PC-3 (cell line): ENCODE data around the gene KIF5C. TPM values are rescaled to one million over a fixed set of nuclear protein-coding genes. Genes with fewer than 3 reads are reported as not detected.

ENCODE experiments used
- ATAC-seq: fragments of 200-7000 bp; cut with Tn5 transposase; 2 replicates; pipeline ENCODE4 v1.9.1; 2020; ENCODE audit warnings: mild to moderate bottlenecking, moderate library complexity
- BruUV-seq: library from RNA; stranded (reverse); fragments of 400-500 nt; replicated peaks from 2 replicates; lab custom pipeline; 2021; lab: Mats Ljungman, UMichigan
- CTCF ChIA-PET: fragments of 300-600 bp; sonication (Branson Sonifier 250); formaldehyde crosslinking; loops from one replicate; lab custom pipeline; 2022; ENCODE audit warnings: antibody characterized with exemption; lab: Charles Lee
- POLR2A ChIA-PET: fragments of 300-600 bp; sonication (Branson Sonifier 250); formaldehyde crosslinking; loops from one replicate; lab custom pipeline; 2022; ENCODE audit warnings: antibody characterized with exemption; ENCODE audit not compliant: unreplicated experiment; lab: Charles Lee
- DNase-seq: peaks from one replicate; pipeline ENCODE4 v3.0.0-alpha.2; 2015
- H2AFZ ChIP-seq: fragments of 300-600 bp; sonication (generic); 2 replicates; pipeline ENCODE4 v1.6.0; 2016; ENCODE audit warnings: antibody characterized with exemption, low read length
- H3F3A ChIP-seq: fragments of 300-600 bp; sonication (generic); one replicate; pipeline ENCODE4 v1.6.0; 2017; ENCODE audit warnings: antibody characterized with exemption, low read length, control low read depth, mild to moderate bottlenecking; ENCODE audit not compliant: unreplicated experiment
- H3K27ac ChIP-seq: fragments of 300-600 bp; sonication (generic); 2 replicates; pipeline ENCODE4 v1.5.1; 2016; ENCODE audit warnings: mild to moderate bottlenecking, low read length
- H3K27me3 ChIP-seq: fragments of 300-600 bp; sonication (generic); 2 replicates; pipeline ENCODE4 v1.6.1; 2016; ENCODE audit warnings: low read length, mixed read lengths
- H3K36me3 ChIP-seq: fragments of 300-600 bp; sonication (generic); 2 replicates; pipeline ENCODE4 v1.6.1; 2016; ENCODE audit warnings: low read depth, mixed run types, low read length, mixed read lengths
- H3K4me1 ChIP-seq: fragments of 300-600 bp; sonication (generic); 2 replicates; pipeline ENCODE4 v1.5.1; 2016; ENCODE audit warnings: low read length; ENCODE audit not compliant: insufficient read depth
- H3K4me2 ChIP-seq: fragments of 300-600 bp; sonication (generic); 2 replicates; pipeline ENCODE4 v1.6.0; 2016; ENCODE audit warnings: low read length
- H3K4me3 ChIP-seq: fragments of 300-600 bp; sonication (generic); 2 replicates; pipeline ENCODE4 v1.5.1; 2016; ENCODE audit warnings: mild to moderate bottlenecking, low read length, mixed read lengths
- H3K79me2 ChIP-seq: fragments of 300-600 bp; sonication (generic); 2 replicates; pipeline ENCODE4 v1.6.1; 2017; ENCODE audit warnings: low read length, mixed read lengths
- H3K9ac ChIP-seq: fragments of 300-600 bp; sonication (generic); 2 replicates; pipeline ENCODE4 v1.6.0; 2016; ENCODE audit warnings: mild to moderate bottlenecking, low read length
- H3K9me2 ChIP-seq: fragments of 300-600 bp; sonication (generic); replicated peaks from 2 replicates; pipeline ENCODE4 v1.6.1; 2016; ENCODE audit warnings: mixed run types, low read length, mixed read lengths
- H3K9me3 ChIP-seq: fragments of 300-600 bp; sonication (generic); 2 replicates; pipeline ENCODE4 v1.6.1; 2016; ENCODE audit warnings: low read length, mixed read lengths
- H4K20me1 ChIP-seq: fragments of 300-600 bp; sonication (generic); 2 replicates; pipeline ENCODE4 v1.6.1; 2016; ENCODE audit warnings: low read length, mixed read lengths
- EZH2 ChIP-seq: fragments of 300-600 bp; sonication (generic); IDR thresholded peaks from one replicate; pipeline ENCODE4 v1.6.1; 2017; ENCODE audit warnings: antibody characterized with exemption, mild to moderate bottlenecking, low read length; ENCODE audit not compliant: unreplicated experiment
- EZH2phosphoT487 ChIP-seq: fragments of 300-600 bp; sonication (generic); IDR thresholded peaks from 2 replicates; pipeline ENCODE4 v1.6.1; 2018; ENCODE audit warnings: mild to moderate bottlenecking, antibody characterized with exemption, low read length, borderline replicate concordance
- intact Hi-C: fragments of 100-400 bp; cut with micrococcal nuclease; formaldehyde crosslinking; loops from 2 replicates; pipeline ENCODE4 v1.9.0; 2023
- total RNA-seq: library from RNA; depleted of rRNA; stranded (reverse); fragments of >200 nt; gene quantifications from 2 replicates; pipeline ENCODE4 v1.2.3, GENCODE V29; 2014
- TF ChIP-seq, protein P1 (sequence below): fragments of 300-600 bp; sonication (generic); conservative IDR thresholded peaks from 2 replicates; pipeline ENCODE4 v1.5.1; 2017; ENCODE audit warnings: antibody characterized with exemption, low read depth, mild to moderate bottlenecking, low read length

The KIF5C gene
- total RNA-seq, 1 experiment from 2014 or later: 4.0 TPM

DNA sequence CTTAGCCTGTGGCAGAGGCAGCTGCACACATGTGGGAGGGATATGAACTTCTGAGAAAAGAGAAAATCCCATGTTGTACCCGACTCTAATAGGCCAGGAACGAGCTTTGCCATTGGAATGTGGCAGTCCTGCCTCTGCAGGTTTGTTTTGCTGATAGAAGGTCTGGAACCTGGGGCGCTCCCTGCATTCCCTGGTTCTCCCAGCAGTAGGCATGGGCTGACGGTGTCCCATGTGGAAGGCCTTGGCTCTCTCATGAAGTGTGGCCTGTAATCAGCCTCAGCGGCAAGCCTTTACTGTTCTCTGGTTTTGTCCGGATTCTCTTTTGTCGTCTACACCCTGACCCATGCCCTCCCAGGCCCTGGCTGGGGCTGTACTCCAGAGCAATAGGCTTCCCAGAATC, 72.3 kb downstream of the KIF5C start:
- ATAC-seq: no peak
- no peaks in the 10 kb centered on the region for H3K9me3 ChIP-seq
- H3K4me3 ChIP-seq: no peak overlapping the region
- DNase-seq: no peak
- BruUV-seq: no TSS peak
- no peaks in the 10 kb centered on the region for H3K9me2 ChIP-seq
- no peaks in the 10 kb centered on the region for H3F3A ChIP-seq
- POLR2A ChIA-PET: no interaction called here
- H2AFZ ChIP-seq: no peak overlapping the region
- CTCF ChIA-PET: no interaction called here
- H3K79me2 ChIP-seq: no peaks in the 10 kb centered on the region
- TF ChIP-seq, protein P1, sequence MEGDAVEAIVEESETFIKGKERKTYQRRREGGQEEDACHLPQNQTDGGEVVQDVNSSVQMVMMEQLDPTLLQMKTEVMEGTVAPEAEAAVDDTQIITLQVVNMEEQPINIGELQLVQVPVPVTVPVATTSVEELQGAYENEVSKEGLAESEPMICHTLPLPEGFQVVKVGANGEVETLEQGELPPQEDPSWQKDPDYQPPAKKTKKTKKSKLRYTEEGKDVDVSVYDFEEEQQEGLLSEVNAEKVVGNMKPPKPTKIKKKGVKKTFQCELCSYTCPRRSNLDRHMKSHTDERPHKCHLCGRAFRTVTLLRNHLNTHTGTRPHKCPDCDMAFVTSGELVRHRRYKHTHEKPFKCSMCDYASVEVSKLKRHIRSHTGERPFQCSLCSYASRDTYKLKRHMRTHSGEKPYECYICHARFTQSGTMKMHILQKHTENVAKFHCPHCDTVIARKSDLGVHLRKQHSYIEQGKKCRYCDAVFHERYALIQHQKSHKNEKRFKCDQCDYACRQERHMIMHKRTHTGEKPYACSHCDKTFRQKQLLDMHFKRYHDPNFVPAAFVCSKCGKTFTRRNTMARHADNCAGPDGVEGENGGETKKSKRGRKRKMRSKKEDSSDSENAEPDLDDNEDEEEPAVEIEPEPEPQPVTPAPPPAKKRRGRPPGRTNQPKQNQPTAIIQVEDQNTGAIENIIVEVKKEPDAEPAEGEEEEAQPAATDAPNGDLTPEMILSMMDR: no peak
- TF ChIP-seq EZH2 (no peak), EZH2phosphoT487 (no peak)
- no peak overlapping the region for H3K27ac ChIP-seq
- no peaks in the 10 kb centered on the region for H4K20me1 ChIP-seq
- H3K9ac ChIP-seq: no peak overlapping the region
- no peaks in the 10 kb centered on the region for H3K4me1 ChIP-seq
- no peaks in the 10 kb centered on the region for H3K36me3 ChIP-seq
- H3K4me2 ChIP-seq: no peak overlapping the region
- H3K27me3 ChIP-seq: peaks cover 13% of the 10 kb centered on the region; the same call in 1 of the 2 replicates
- intact Hi-C loops: no loop called here

DNA sequence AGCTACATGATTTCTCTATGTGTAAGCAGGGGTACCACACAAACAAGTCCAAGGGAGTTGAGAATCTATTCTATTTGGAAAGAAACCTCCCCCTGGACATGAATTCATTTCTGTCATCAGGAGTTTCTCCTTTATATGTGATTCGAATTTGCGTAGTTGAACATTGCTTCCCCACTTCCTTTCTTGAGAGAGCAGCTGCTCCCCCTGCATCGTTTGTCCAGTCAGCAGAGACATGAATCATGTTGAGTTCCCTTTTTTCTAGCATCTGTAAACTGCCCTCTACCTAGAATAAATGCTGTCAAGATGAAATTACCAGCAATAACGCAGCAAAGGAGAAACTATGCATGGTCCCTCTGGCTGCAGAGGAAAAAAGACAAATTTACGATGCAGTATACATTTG, 73.8 kb downstream of the KIF5C start:
- no peak for ATAC-seq
- TF ChIP-seq, protein P1: no peak
- TF ChIP-seq EZH2phosphoT487: no peak
- no peak for TF ChIP-seq EZH2
- CTCF ChIA-PET: interaction anchor here (0.6 kb wide), 1 partner anchor 10 kb away, joined by 12 read pairs; no protein-coding TSS in a partner anchor

DNA sequence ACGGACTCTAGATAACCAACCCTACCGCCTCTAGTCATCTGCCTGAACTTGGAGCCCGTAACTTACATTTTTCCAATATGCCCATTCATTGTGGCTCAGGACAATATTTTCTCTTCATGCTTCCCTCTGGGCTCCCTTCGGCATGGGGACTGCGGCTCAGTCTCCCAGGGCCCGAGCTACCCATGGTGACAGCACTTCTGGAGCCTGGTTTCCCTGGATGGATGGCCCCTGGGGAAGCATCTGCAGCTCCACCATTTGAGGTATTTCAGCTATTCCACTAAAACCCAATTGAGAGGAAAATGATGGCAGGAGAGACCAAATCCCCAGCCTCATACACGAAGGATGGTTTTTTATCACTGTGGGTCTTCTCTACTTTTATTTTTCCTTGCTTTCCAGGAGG, 74.3 kb downstream of the KIF5C start:
- no peak overlapping the region for H3K4me3 ChIP-seq
- H3K9me3 ChIP-seq: no peaks in the 10 kb centered on the region
- TF ChIP-seq, protein P1: no peak
- TF ChIP-seq EZH2phosphoT487: no peak
- no peak for TF ChIP-seq EZH2
- no peak for ATAC-seq
- no peaks in the 10 kb centered on the region for H3K36me3 ChIP-seq
- BruUV-seq: no TSS peak
- POLR2A ChIA-PET: no interaction called here
- no peaks in the 10 kb centered on the region for H3K79me2 ChIP-seq
- CTCF ChIA-PET: interaction anchor here (0.6 kb wide), 1 partner anchor 11 kb away, joined by 12 read pairs; no protein-coding TSS in a partner anchor
- no peaks in the 10 kb centered on the region for H4K20me1 ChIP-seq
- no peaks in the 10 kb centered on the region for H3F3A ChIP-seq
- DNase-seq: no peak
- H3K9me2 ChIP-seq: no peaks in the 10 kb centered on the region
- H3K27me3 ChIP-seq: peaks cover 25% of the 10 kb centered on the region
- H3K4me2 ChIP-seq: no peak overlapping the region
- no peak overlapping the region for H3K27ac ChIP-seq
- no peaks in the 10 kb centered on the region for H3K4me1 ChIP-seq
- no peak overlapping the region for H2AFZ ChIP-seq
- H3K9ac ChIP-seq: no peak overlapping the region
- intact Hi-C loops: no loop called here

More for the DNA sequence above, 73.8 kb downstream of the KIF5C start:
- Histone ChIP-seq H3K27ac (no peak overlapping the region), H3K4me3 (no peak overlapping the region), H3K9me3 (no peaks in the 10 kb centered on the region), H4K20me1 (no peaks in the 10 kb centered on the region), H3K36me3 (no peaks in the 10 kb centered on the region), H2AFZ (no peak overlapping the region), H3K4me2 (no peak overlapping the region), H3K4me1 (no peaks in the 10 kb centered on the region), H3K79me2 (no peaks in the 10 kb centered on the region), H3F3A (no peaks in the 10 kb centered on the region), H3K9me2 (no peaks in the 10 kb centered on the region), H3K9ac (no peak overlapping the region), H3K27me3 (peaks cover 25% of the 10 kb centered on the region; the same call in 1 of the 2 replicates)
- no TSS peak for BruUV-seq
- intact Hi-C loops: no loop called here
- no peak for DNase-seq
- POLR2A ChIA-PET: no interaction called here
